OCI-LY3 (cell line): ENCODE measurements around the gene SLC13A3.

ENCODE experiments used
- H2AFZ ChIP-seq: fragments of 200-600, 300-600 bp; shearing (Covaris generic); 2 replicates; pipeline ENCODE4 v1.6.0; 2014; ENCODE audit warnings: antibody characterized with exemption, low read depth, low read length
- H3K27ac ChIP-seq: fragments of 200-600, 300-600 bp; sonication (generic); 2 replicates; pipeline ENCODE4 v1.5.1; 2014; ENCODE audit warnings: mild to moderate bottlenecking, low read length, moderate library complexity, mixed read lengths
- H3K27me3 ChIP-seq: fragments of 200-600, 300-600 bp; sonication (generic); 2 replicates; pipeline ENCODE4 v1.6.1; 2014; ENCODE audit warnings: low read depth, low read length, mixed read lengths
- H3K36me3 ChIP-seq: fragments of 200-600, 300-600 bp; sonication (generic); replicated peaks from 2 replicates; pipeline ENCODE3; 2014; ENCODE audit warnings: low read depth, low read length, mixed read lengths
- H3K4me1 ChIP-seq: fragments of 300-600, 200-600 bp; sonication (generic); 2 replicates; pipeline ENCODE4 v1.6.1; 2014; ENCODE audit warnings: low read length, mixed read lengths
- H3K4me2 ChIP-seq: fragments of 200-600, 300-600 bp; sonication (generic); 2 replicates; pipeline ENCODE4 v1.6.1; 2014; ENCODE audit warnings: low read length, mixed read lengths
- H3K4me3 ChIP-seq: fragments of 300-600, 200-600 bp; sonication (generic); 2 replicates; pipeline ENCODE4 v1.5.1; 2014; ENCODE audit warnings: antibody characterized with exemption, mild to moderate bottlenecking, low read length, moderate library complexity
- H3K79me2 ChIP-seq: fragments of 300-600, 200-600 bp; shearing (Covaris generic); 2 replicates; pipeline ENCODE4 v1.6.1; 2014; ENCODE audit warnings: mild to moderate bottlenecking, low read length, mixed read lengths
- H3K9ac ChIP-seq: fragments of 300-600, 200-600 bp; shearing (Covaris generic); 2 replicates; pipeline ENCODE4 v1.6.0; 2014; ENCODE audit warnings: mild to moderate bottlenecking, low read length, moderate library complexity
- H3K9me3 ChIP-seq: fragments of 200-600, 300-600 bp; shearing (Covaris generic); 2 replicates; pipeline ENCODE4 v1.6.1; 2014; ENCODE audit warnings: low read length, mixed read lengths; ENCODE audit not compliant: insufficient read depth
- H4K20me1 ChIP-seq: fragments of 200-600, 300-600 bp; sonication (generic); 2 replicates; pipeline ENCODE4 v1.6.1; 2016; ENCODE audit warnings: low read length, mixed read lengths; ENCODE audit not compliant: insufficient read depth
- CTCF ChIP-seq: fragments of 200-600, 300-600 bp; sonication (generic); IDR thresholded peaks from 2 replicates; pipeline ENCODE4 v1.5.1; 2014; ENCODE audit warnings: antibody characterized with exemption, low read length, low read depth
- EZH2phosphoT487 ChIP-seq: fragments of 200-600 bp; shearing (Covaris generic); IDR thresholded peaks from 2 replicates; pipeline ENCODE4 v1.6.1; 2018; ENCODE audit warnings: antibody characterized with exemption, mixed run types, low read depth

Gene SLC13A3

GRCh38 chr20:46638134-46638897 lies 12.9 kb downstream of the SLC13A3 start:
- no peaks in the 10 kb centered on the region for H3K9me3 ChIP-seq
- no peak overlapping the region for H2AFZ ChIP-seq
- H3K79me2 ChIP-seq: no peaks in the 10 kb centered on the region
- H3K4me3 ChIP-seq: no peak overlapping the region
- peaks cover 42% of the 10 kb centered on the region for H3K27me3 ChIP-seq
- no peak overlapping the region for H3K9ac ChIP-seq
- no peaks in the 10 kb centered on the region for H3K4me1 ChIP-seq
- no peak overlapping the region for H3K27ac ChIP-seq
- TF ChIP-seq CTCF (no peak), EZH2phosphoT487 (no peak)
- H3K36me3 ChIP-seq: no peaks in the 10 kb centered on the region
- H4K20me1 ChIP-seq: no peaks in the 10 kb centered on the region
- no peak overlapping the region for H3K4me2 ChIP-seq

- H2AFZ ChIP-seq: no peak overlapping the region
- no peaks in the 10 kb centered on the region for H3K36me3 ChIP-seq
- H3K79me2 ChIP-seq: no peaks in the 10 kb centered on the region
- H3K4me2 ChIP-seq: no peak overlapping the region
- no peak overlapping the region for H3K9ac ChIP-seq
- TF ChIP-seq EZH2phosphoT487: no peak
- TF ChIP-seq CTCF: no peak
- H3K4me1 ChIP-seq: no peaks in the 10 kb centered on the region
- no peak overlapping the region for H3K27ac ChIP-seq
- peaks cover 44% of the 10 kb centered on the region for H3K27me3 ChIP-seq
- no peaks in the 10 kb centered on the region for H3K9me3 ChIP-seq
- H3K4me3 ChIP-seq: no peak overlapping the region
- H4K20me1 ChIP-seq: no peaks in the 10 kb centered on the region
Observed at GRCh38 chr20:46637427-46638133, 13.7 kb downstream of the SLC13A3 start.

GRCh38 chr20:46637020-46637419 lies 14.2 kb downstream of the SLC13A3 start:
- no peaks in the 10 kb centered on the region for H3K9me3 ChIP-seq
- H3K27me3 ChIP-seq: peaks cover 40% of the 10 kb centered on the region
- no peaks in the 10 kb centered on the region for H3K79me2 ChIP-seq
- H3K27ac ChIP-seq: no peak overlapping the region
- no peaks in the 10 kb centered on the region for H4K20me1 ChIP-seq
- H2AFZ ChIP-seq: no peak overlapping the region
- no peak overlapping the region for H3K4me2 ChIP-seq
- TF ChIP-seq CTCF: no peak
- no peak for TF ChIP-seq EZH2phosphoT487
- no peak overlapping the region for H3K9ac ChIP-seq
- no peak overlapping the region for H3K4me3 ChIP-seq
- H3K36me3 ChIP-seq: no peaks in the 10 kb centered on the region
- no peaks in the 10 kb centered on the region for H3K4me1 ChIP-seq

- no peaks in the 10 kb centered on the region for H4K20me1 ChIP-seq
Observed at GRCh38 chr20:46636514-46636913, 14.7 kb downstream of the SLC13A3 start.

More at GRCh38 chr20:46636514-46636913, 14.7 kb downstream of the SLC13A3 start:
- no peak overlapping the region for H3K27ac ChIP-seq
- H3K4me3 ChIP-seq: no peak overlapping the region
- H3K27me3 ChIP-seq: peaks cover 40% of the 10 kb centered on the region
- no peaks in the 10 kb centered on the region for H3K36me3 ChIP-seq
- H3K9me3 ChIP-seq: no peaks in the 10 kb centered on the region
- TF ChIP-seq EZH2phosphoT487 (no peak), CTCF (no peak)
- no peak overlapping the region for H2AFZ ChIP-seq
- no peak overlapping the region for H3K4me2 ChIP-seq
- no peaks in the 10 kb centered on the region for H3K79me2 ChIP-seq
- H3K9ac ChIP-seq: no peak overlapping the region
- H3K4me1 ChIP-seq: no peaks in the 10 kb centered on the region
